OCI-LY1 (cell line): ENCODE results near the gene AKT3.

Experiments
- CTCF ChIP-seq: fragments of 200-600 bp; sonication (generic), shearing (Covaris generic); IDR thresholded peaks from 2 replicates; pipeline ENCODE4 v1.5.1; 2017; ENCODE audit warnings: mild to moderate bottlenecking, antibody characterized with exemption, low read length, moderate library complexity, mixed read lengths
- EZH2 ChIP-seq: fragments of 200-600 bp; sonication (generic), shearing (Covaris generic); IDR thresholded peaks from 2 replicates; pipeline ENCODE4 v1.8.0; 2017; ENCODE audit warnings: borderline replicate concordance, mixed run types, mild to moderate bottlenecking, antibody characterized with exemption, low read length, moderate library complexity, mixed read lengths

GRCh38 chr1:243818978-243819377, 31.1 kb downstream of the AKT3 start:
- TF ChIP-seq EZH2 (no peak), CTCF (no peak)
